Naive thymus-derived CD8-positive, alpha-beta T cell (primary cell): ENCODE results near the gene SOBP. TPM values are rescaled to one million over a fixed set of nuclear protein-coding genes. Genes with fewer than 3 reads are reported as not detected.

Experiments used
- ATAC-seq, 2 donors: fragments of 150-1000 bp; cut with Tn5 transposase in 1 of 2; sonication (Bioruptor Pico), chemical (Tn5 transposase) in 1 of 2; 1 replicate in 1 of 2; 2 replicates in 1 of 2; pipeline ENCODE4 v1.10.0; 2021; ENCODE audit warnings: mild to moderate bottlenecking in 2 of 2, moderate library complexity in 2 of 2
- POLR2A ChIA-PET: fragments of 350-600 bp; sonication (Branson Sonifier 250); formaldehyde crosslinking; loops from one replicate; lab custom pipeline; 2021; ENCODE audit warnings: antibody characterized with exemption; lab: Charles Lee
- DNase-seq, 10 donors: peaks; one replicate each; pipeline versions ENCODE4 v3.0.0 to v3.0.0-alpha.2; 2020 to 2022
- H3K27ac Mint-ChIP-seq, 10 donors: one replicate each; pipeline ENCODE4 v1.8.0; 2020 to 2022; ENCODE audit warnings: mild to moderate bottlenecking in 10 of 10, mixed read lengths in 10 of 10, moderate library complexity in 4 of 10, inconsistent platforms in 1 of 10
- H3K27me3 Mint-ChIP-seq, 5 donors: one replicate each; pipeline ENCODE4 v1.8.0; 2021 to 2022; ENCODE audit warnings: mixed read lengths in 5 of 5
- H3K36me3 Mint-ChIP-seq, 3 donors: one replicate each; pipeline ENCODE4 v1.8.0; 2020 to 2022; ENCODE audit warnings: mixed read lengths in 3 of 3, mild to moderate bottlenecking in 2 of 3, inconsistent platforms in 1 of 3
- H3K4me1 Mint-ChIP-seq, 4 donors: one replicate each; pipeline ENCODE4 v1.8.0; 2021 to 2022; ENCODE audit warnings: mixed read lengths in 4 of 4
- H3K4me3 Mint-ChIP-seq, 10 donors: one replicate each; pipeline ENCODE4 v1.8.0; 2020 to 2022; ENCODE audit warnings: mild to moderate bottlenecking in 10 of 10, mixed read lengths in 10 of 10, moderate library complexity in 6 of 10, inconsistent platforms in 1 of 10
- H3K9me3 Mint-ChIP-seq, 9 donors: one replicate each; pipeline ENCODE4 v1.8.0; 2020 to 2022; ENCODE audit warnings: mixed read lengths in 9 of 9, mild to moderate bottlenecking in 3 of 9, inconsistent platforms in 1 of 9, moderate library complexity in 1 of 9
- polyA plus RNA-seq, 3 donors: library from polyadenylated mRNA; unstranded; fragments of 300-500 nt; fragmentation: Illumina TruSeq; gene quantifications; one replicate each; pipeline ENCODE4 v1.2.3, GENCODE V29; 2021
- total RNA-seq, 8 experiments: library from RNA in 2 of 8; stranded (reverse) in 2 of 8; gene quantifications; one replicate each; pipeline ENCODE4 v1.2.3 and lab custom pipeline; 2021 to 2026

Gene SOBP
- total and polyA plus RNA-seq, 5 experiments from 2014 or later = 0.05 to 1.4 (median 0.39) TPM

GRCh38 chr6:107589934-107590333, 100.0 kb downstream of the SOBP start:
- peaks cover 2 to 11% (median 5%) of the 10 kb centered on the region in 5 donors for H3K27me3 Mint-ChIP-seq
- H3K36me3 Mint-ChIP-seq = no peaks in the 10 kb centered on the region
- H3K27ac Mint-ChIP-seq = no peak overlapping the region
- POLR2A ChIA-PET = no interaction called here
- no peaks in the 10 kb centered on the region for H3K9me3 Mint-ChIP-seq
- no peak for ATAC-seq
- DNase-seq = no peak
- no peaks in the 10 kb centered on the region for H3K4me1 Mint-ChIP-seq
- H3K4me3 Mint-ChIP-seq = no peak overlapping the region

- no peak overlapping the region for H3K4me3 Mint-ChIP-seq
- no peak overlapping the region for H3K27ac Mint-ChIP-seq
- DNase-seq = no peak
- H3K9me3 Mint-ChIP-seq = no peaks in the 10 kb centered on the region
- H3K4me1 Mint-ChIP-seq = no peaks in the 10 kb centered on the region
- H3K36me3 Mint-ChIP-seq = no peaks in the 10 kb centered on the region
- POLR2A ChIA-PET = no interaction called here
- peaks cover 2 to 11% (median 5%) of the 10 kb centered on the region in 5 donors for H3K27me3 Mint-ChIP-seq
- ATAC-seq = no peak
Measured at GRCh38 chr6:107590378-107590777, 100.5 kb downstream of the SOBP start.

- ATAC-seq (no peak), DNase-seq (no peak)
- H3K36me3 Mint-ChIP-seq = peaks cover 0 to 2% (median 0%) of the 10 kb centered on the region in 3 donors
- no peak overlapping the region for H3K4me3 Mint-ChIP-seq
- no peaks in the 10 kb centered on the region for H3K9me3 Mint-ChIP-seq
- no peaks in the 10 kb centered on the region for H3K4me1 Mint-ChIP-seq
- POLR2A ChIA-PET = no interaction called here
- peaks cover 2 to 11% (median 5%) of the 10 kb centered on the region in 5 donors for H3K27me3 Mint-ChIP-seq
- H3K27ac Mint-ChIP-seq = no peak overlapping the region
Measured at GRCh38 chr6:107591346-107591745, 101.4 kb downstream of the SOBP start.

- DNase-seq (no peak), ATAC-seq (no peak)
- Mint-ChIP-seq H3K27ac (no peak overlapping the region), H3K27me3 (peaks cover 4 to 13% (median 7%) of the 10 kb centered on the region in 5 donors), H3K36me3 (peaks cover 0 to 2% (median 0%) of the 10 kb centered on the region in 3 donors), H3K4me1 (no peaks in the 10 kb centered on the region), H3K4me3 (no peak overlapping the region), H3K9me3 (no peaks in the 10 kb centered on the region)
- POLR2A ChIA-PET = no interaction called here
Measured at GRCh38 chr6:107592806-107593205, 102.9 kb downstream of the SOBP start.

- H3K4me1 Mint-ChIP-seq = peaks cover 0 to 2% (median 0%) of the 10 kb centered on the region in 4 donors
- no peak for ATAC-seq
- POLR2A ChIA-PET = no interaction called here
- no peak overlapping the region for H3K4me3 Mint-ChIP-seq
- DNase-seq = no peak
- H3K27ac Mint-ChIP-seq = no peak overlapping the region
- peaks cover 4 to 23% (median 10%) of the 10 kb centered on the region in 5 donors for H3K27me3 Mint-ChIP-seq
- no peaks in the 10 kb centered on the region for H3K9me3 Mint-ChIP-seq
- H3K36me3 Mint-ChIP-seq = peaks cover 0 to 2% (median 0%) of the 10 kb centered on the region in 3 donors
Measured at GRCh38 chr6:107594736-107595135, 104.8 kb downstream of the SOBP start.

- Mint-ChIP-seq H3K27me3 (peaks cover 2 to 15% (median 6%) of the 10 kb centered on the region in 5 donors), H3K9me3 (no peaks in the 10 kb centered on the region), H3K4me1 (peaks cover 0 to 2% (median 0%) of the 10 kb centered on the region in 4 donors), H3K27ac (no peak overlapping the region), H3K4me3 (no peak overlapping the region), H3K36me3 (peaks cover 0 to 2% (median 0%) of the 10 kb centered on the region in 3 donors)
- no peak for DNase-seq
- POLR2A ChIA-PET = no interaction called here
- no peak for ATAC-seq
Measured at GRCh38 chr6:107598091-107598490, 108.2 kb downstream of the SOBP start.

- ATAC-seq = no peak
- H3K36me3 Mint-ChIP-seq = peaks cover 0 to 2% (median 0%) of the 10 kb centered on the region in 3 donors
- H3K9me3 Mint-ChIP-seq = no peaks in the 10 kb centered on the region
- H3K4me1 Mint-ChIP-seq = peaks cover 0 to 2% (median 0%) of the 10 kb centered on the region in 4 donors
- POLR2A ChIA-PET = interaction anchor here (0.6 kb wide), 2 partner anchors 10 to 118 kb away, joined by 4 read pairs; no protein-coding TSS in a partner anchor
- no peak overlapping the region for H3K27ac Mint-ChIP-seq
- no peak for DNase-seq
- no peak overlapping the region for H3K4me3 Mint-ChIP-seq
- H3K27me3 Mint-ChIP-seq = peaks cover 2 to 12% (median 6%) of the 10 kb centered on the region in 5 donors
Measured at GRCh38 chr6:107599043-107599442, 109.1 kb downstream of the SOBP start.

- Mint-ChIP-seq H3K4me1 (peaks cover 0 to 2% (median 0%) of the 10 kb centered on the region in 4 donors), H3K27ac (no peak overlapping the region), H3K27me3 (peaks cover 2 to 12% (median 7%) of the 10 kb centered on the region in 5 donors), H3K36me3 (peaks cover 0 to 2% (median 0%) of the 10 kb centered on the region in 3 donors), H3K9me3 (no peaks in the 10 kb centered on the region), H3K4me3 (no peak overlapping the region)
- DNase-seq (no peak), ATAC-seq (no peak)
- POLR2A ChIA-PET = no interaction called here
Measured at GRCh38 chr6:107600121-107600520, 110.2 kb downstream of the SOBP start.

- H3K4me3 Mint-ChIP-seq = no peak overlapping the region
- H3K27me3 Mint-ChIP-seq = peaks cover 2 to 12% (median 7%) of the 10 kb centered on the region in 5 donors
- no peaks in the 10 kb centered on the region for H3K9me3 Mint-ChIP-seq
- POLR2A ChIA-PET = no interaction called here
- DNase-seq (no peak), ATAC-seq (no peak)
- no peak overlapping the region for H3K27ac Mint-ChIP-seq
- H3K36me3 Mint-ChIP-seq = no peaks in the 10 kb centered on the region
- peaks cover 0 to 2% (median 0%) of the 10 kb centered on the region in 4 donors for H3K4me1 Mint-ChIP-seq
Measured at GRCh38 chr6:107600936-107601335, 111.0 kb downstream of the SOBP start.

- H3K27ac Mint-ChIP-seq = no peak overlapping the region
- peaks cover 0 to 2% (median 0%) of the 10 kb centered on the region in 4 donors for H3K4me1 Mint-ChIP-seq
- no peaks in the 10 kb centered on the region for H3K36me3 Mint-ChIP-seq
- H3K9me3 Mint-ChIP-seq = no peaks in the 10 kb centered on the region
- H3K4me3 Mint-ChIP-seq = no peak overlapping the region
- ATAC-seq = no peak
- peaks cover 2 to 12% (median 7%) of the 10 kb centered on the region in 5 donors for H3K27me3 Mint-ChIP-seq
- POLR2A ChIA-PET = no interaction called here
- no peak for DNase-seq
Measured at GRCh38 chr6:107601406-107601805, 111.5 kb downstream of the SOBP start.

GRCh38 chr6:107602321-107603005, 112.5 kb downstream of the SOBP start:
- H3K9me3 Mint-ChIP-seq = no peaks in the 10 kb centered on the region

GRCh38 chr6:107603006-107603370, 113.1 kb downstream of the SOBP start:
- Mint-ChIP-seq H3K27me3 (peaks cover 2 to 9% (median 4%) of the 10 kb centered on the region in 5 donors), H3K4me3 (no peak overlapping the region), H3K36me3 (no peaks in the 10 kb centered on the region), H3K27ac (no peak overlapping the region), H3K4me1 (peaks cover 0 to 2% (median 0%) of the 10 kb centered on the region in 4 donors), H3K9me3 (no peaks in the 10 kb centered on the region)
- ATAC-seq (no peak), DNase-seq (no peak)
- POLR2A ChIA-PET = interaction anchor here (0.5 to 0.7 kb wide), 3 partner anchors 54 to 1268 kb away, joined by 3 read pairs; no protein-coding TSS in a partner anchor

More at GRCh38 chr6:107602321-107603005, 112.5 kb downstream of the SOBP start:
- no peak for ATAC-seq
- no peak for DNase-seq
- peaks cover 0 to 2% (median 0%) of the 10 kb centered on the region in 4 donors for H3K4me1 Mint-ChIP-seq
- H3K27ac Mint-ChIP-seq = no peak overlapping the region
- no peak overlapping the region for H3K4me3 Mint-ChIP-seq
- POLR2A ChIA-PET = interaction anchor here (0.5 to 0.7 kb wide), 4 partner anchors 14 to 1268 kb away, joined by 3 to 5 read pairs (median 3); no protein-coding TSS in a partner anchor
- peaks cover 2 to 12% (median 4%) of the 10 kb centered on the region in 5 donors for H3K27me3 Mint-ChIP-seq
- no peaks in the 10 kb centered on the region for H3K36me3 Mint-ChIP-seq

- no peaks in the 10 kb centered on the region for H3K4me1 Mint-ChIP-seq
- ATAC-seq = no peak
- no peaks in the 10 kb centered on the region for H3K36me3 Mint-ChIP-seq
- H3K4me3 Mint-ChIP-seq = no peak overlapping the region
- no peak overlapping the region for H3K27ac Mint-ChIP-seq
- DNase-seq = no peak
- H3K27me3 Mint-ChIP-seq = peaks cover 0 to 3% (median 1%) of the 10 kb centered on the region in 5 donors
- no peaks in the 10 kb centered on the region for H3K9me3 Mint-ChIP-seq
- POLR2A ChIA-PET = no interaction called here
Measured at GRCh38 chr6:107604549-107604948, 114.6 kb downstream of the SOBP start.
